ENCODE data around the gene TRPM3. TPM values are rescaled to one million over a fixed set of nuclear protein-coding genes. Genes with fewer than 3 reads are reported as not detected.

TRPM3 gene
- total RNA-seq, 1 donor = under 0.01 TPM

DNA sequence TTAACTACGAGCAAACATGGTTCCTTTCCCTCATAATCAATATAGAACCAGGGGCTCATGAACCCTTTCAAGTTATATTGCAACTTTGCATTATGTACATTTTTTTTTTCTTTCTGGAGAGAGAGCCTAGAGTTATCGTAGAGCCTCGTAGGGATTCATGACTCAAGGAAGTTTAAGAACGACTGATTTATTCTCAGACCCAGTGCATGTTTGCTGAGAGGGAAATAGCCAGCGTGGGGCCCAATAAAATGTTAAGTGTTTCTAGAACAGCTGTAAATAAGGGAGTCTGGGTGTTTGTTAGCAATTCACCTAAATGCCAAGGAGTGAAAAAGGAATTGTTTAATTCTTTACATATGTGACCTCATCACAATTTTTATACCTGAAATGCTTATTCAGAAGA, 587.9 kb downstream of the TRPM3 start:
- TF ChIP-seq, protein P1, sequence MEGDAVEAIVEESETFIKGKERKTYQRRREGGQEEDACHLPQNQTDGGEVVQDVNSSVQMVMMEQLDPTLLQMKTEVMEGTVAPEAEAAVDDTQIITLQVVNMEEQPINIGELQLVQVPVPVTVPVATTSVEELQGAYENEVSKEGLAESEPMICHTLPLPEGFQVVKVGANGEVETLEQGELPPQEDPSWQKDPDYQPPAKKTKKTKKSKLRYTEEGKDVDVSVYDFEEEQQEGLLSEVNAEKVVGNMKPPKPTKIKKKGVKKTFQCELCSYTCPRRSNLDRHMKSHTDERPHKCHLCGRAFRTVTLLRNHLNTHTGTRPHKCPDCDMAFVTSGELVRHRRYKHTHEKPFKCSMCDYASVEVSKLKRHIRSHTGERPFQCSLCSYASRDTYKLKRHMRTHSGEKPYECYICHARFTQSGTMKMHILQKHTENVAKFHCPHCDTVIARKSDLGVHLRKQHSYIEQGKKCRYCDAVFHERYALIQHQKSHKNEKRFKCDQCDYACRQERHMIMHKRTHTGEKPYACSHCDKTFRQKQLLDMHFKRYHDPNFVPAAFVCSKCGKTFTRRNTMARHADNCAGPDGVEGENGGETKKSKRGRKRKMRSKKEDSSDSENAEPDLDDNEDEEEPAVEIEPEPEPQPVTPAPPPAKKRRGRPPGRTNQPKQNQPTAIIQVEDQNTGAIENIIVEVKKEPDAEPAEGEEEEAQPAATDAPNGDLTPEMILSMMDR (IDR thresholded peaks at IDR 0.05; ENCODE audit: insufficient read depth, low read depth, low read length) = no peak
- no peak overlapping the region for H3K4me3 ChIP-seq (ENCODE audit: low read depth, low read length)
- no peak for DNase-seq (ENCODE audit: low read depth)

DNA sequence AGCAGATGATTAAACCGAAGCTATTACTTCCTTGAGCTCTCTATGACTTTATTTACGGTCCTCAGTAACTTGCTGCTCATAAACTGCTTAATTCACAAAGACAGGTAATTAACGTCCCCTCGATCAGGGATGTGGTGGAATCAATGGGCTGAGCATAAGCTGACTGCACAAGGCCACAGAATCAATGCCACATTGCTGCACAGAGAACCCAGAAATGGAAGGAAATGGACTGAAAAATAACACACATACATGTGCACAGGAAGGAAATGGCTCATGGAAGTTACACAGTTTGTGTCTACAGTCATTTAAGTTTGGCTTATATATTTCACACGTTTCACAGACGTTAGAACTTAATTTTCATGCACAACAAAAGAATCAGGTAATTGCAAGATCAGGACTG, 588.7 kb downstream of the TRPM3 start:
- TF ChIP-seq, protein P1 (IDR thresholded peaks at IDR 0.05; ENCODE audit: insufficient read depth, low read depth, low read length) = no peak
- no peak overlapping the region for H3K4me3 ChIP-seq (ENCODE audit: low read depth, low read length)
- DNase-seq (ENCODE audit: low read depth) = no peak

DNA sequence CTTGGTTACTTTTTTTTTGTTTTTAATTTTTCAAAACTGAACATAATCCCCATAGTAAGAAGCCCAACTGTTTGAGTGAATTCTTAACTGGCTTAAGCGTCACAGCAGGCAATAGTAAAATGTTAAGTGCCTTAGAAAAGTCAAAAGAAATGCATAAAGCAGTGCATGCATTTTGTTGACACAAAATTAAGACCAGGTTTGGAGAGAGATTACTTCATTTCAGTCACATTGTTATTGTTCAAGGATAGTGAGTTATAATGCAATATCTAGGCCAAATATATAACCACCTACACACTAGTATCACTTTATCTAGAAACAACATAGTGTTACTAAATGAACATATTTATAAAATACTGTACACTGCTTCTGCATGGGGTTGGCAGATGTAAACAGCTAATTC, 590.1 kb downstream of the TRPM3 start:
- no peak overlapping the region for H3K4me3 ChIP-seq (ENCODE audit: low read depth, low read length)
- peak; percentile 36 for DNase-seq (ENCODE audit: low read depth)
- TF ChIP-seq, protein P1 (IDR thresholded peaks at IDR 0.05; ENCODE audit: insufficient read depth, low read depth, low read length) = no peak

DNA sequence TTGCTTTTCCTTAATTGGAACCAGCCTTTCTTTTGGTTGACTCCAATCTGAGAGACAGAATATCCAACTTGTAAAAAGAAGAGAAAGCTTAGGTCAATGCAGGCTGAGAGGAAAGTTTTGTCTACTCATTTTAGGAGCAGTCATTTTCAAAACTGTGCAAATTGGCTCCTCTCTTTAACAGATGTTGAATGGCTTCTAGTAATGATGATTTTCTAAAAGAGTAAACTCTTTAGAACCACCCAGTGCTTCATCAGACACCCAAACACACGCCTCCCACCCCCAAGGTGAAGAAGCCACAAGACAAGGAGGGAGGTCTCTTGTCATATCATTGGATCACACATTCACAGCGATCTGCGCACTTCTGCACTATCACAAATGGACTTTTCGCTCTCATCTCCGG, 590.7 kb downstream of the TRPM3 start:
- no peak overlapping the region for H3K4me3 ChIP-seq (ENCODE audit: low read depth, low read length)
- no peak for DNase-seq (ENCODE audit: low read depth)
- TF ChIP-seq, protein P1 (IDR thresholded peaks at IDR 0.05; ENCODE audit: insufficient read depth, low read depth, low read length) = no peak

DNA sequence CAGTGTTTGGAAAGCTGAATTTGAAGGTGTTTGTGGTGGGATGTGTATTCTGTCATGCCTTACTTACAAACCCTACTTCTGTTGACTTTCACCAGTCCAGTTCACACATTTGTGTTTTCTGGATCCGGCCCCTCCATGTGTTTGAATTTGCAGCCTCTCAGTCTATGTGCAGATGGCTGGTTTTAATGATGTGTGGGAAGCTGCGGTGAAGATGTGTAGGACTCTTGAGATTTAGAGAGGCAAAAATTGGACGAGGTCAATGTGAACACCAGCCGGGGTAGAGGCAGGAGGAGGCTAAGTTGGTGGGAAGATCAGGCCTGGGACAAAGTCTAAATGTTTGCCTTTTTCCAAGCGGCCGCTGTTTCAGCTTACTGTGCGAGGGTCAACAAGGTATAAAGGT, 591.6 kb downstream of the TRPM3 start:
- DNase-seq (ENCODE audit: low read depth) = no peak
- TF ChIP-seq, protein P1 (IDR thresholded peaks at IDR 0.05; ENCODE audit: insufficient read depth, low read depth, low read length) = no peak

DNA sequence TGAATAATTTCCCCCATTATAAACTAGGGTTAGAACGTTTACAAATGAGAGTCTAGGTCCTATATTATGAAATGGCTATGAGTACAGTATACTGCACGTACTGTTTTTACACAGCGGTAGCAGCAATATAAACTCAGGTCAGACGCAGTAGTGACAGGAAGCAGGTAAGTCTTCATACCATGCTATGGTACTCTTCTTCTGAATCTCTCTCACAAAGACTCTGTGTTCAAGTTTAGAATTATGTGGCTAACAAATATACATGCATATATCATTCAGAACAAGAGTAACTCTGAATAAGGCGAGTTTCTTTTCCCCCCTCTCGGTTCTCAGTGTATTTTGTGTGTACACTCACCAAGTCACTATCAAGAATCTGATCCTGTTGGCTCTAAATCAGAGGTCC, 592.0 kb downstream of the TRPM3 start:
- TF ChIP-seq, protein P1 (IDR thresholded peaks at IDR 0.05; ENCODE audit: insufficient read depth, low read depth, low read length) = no peak

More for the DNA sequence above, 591.6 kb downstream of the TRPM3 start:
- no peak overlapping the region for H3K4me3 ChIP-seq (ENCODE audit: low read depth, low read length)

DNA sequence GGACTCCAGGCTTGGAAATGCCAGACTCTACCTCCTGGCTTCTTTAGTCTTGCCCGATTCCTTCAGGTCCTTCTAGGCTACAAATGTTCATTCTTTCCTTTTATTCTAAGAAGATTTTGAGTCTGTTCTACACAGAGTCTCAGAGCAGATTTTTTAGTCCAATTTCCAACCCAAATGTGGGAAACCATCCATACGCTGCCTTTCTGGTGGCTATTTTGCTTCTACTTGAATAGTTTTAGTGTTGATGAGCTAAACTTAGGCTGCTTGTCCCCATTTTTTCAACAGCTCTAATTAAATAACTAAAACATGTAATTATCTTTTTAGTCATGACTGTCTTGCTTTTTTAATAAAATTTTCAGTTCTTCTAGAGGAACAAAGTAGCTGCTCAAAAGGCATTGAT, 594.5 kb downstream of the TRPM3 start:
- TF ChIP-seq, protein P1 (IDR thresholded peaks at IDR 0.05; ENCODE audit: insufficient read depth, low read depth, low read length) = no peak
- H3K4me3 ChIP-seq (ENCODE audit: low read depth, low read length) = no peak overlapping the region
- no peak for DNase-seq (ENCODE audit: low read depth)

More for the DNA sequence above, 592.0 kb downstream of the TRPM3 start:
- H3K4me3 ChIP-seq (ENCODE audit: low read depth, low read length) = no peak overlapping the region
- DNase-seq (ENCODE audit: low read depth) = no peak

Data from fibroblast of villous mesenchyme (primary cell).